ENCODE measurements around the gene OR4K5.

DNA sequence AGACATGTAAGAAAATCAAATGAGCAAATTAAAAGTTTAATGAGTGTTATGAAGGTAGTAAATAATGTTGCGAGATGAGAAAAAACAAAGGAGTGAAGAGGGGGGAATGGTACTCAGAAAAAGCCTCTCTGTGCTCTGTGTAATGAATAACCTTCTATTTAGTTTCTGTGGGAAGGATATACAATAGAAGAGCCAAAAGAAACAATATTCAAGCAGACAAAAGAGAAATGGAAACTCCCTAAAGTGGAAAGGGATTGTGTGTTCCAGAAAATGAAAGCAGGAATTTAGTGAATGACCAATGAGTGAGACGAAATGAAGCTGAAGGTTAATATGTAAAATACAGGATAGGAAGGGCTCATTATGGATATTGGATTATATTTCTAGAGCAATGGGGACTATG lies 28.8 kb downstream of the OR4K5 start:
- TF ChIP-seq, protein P1, sequence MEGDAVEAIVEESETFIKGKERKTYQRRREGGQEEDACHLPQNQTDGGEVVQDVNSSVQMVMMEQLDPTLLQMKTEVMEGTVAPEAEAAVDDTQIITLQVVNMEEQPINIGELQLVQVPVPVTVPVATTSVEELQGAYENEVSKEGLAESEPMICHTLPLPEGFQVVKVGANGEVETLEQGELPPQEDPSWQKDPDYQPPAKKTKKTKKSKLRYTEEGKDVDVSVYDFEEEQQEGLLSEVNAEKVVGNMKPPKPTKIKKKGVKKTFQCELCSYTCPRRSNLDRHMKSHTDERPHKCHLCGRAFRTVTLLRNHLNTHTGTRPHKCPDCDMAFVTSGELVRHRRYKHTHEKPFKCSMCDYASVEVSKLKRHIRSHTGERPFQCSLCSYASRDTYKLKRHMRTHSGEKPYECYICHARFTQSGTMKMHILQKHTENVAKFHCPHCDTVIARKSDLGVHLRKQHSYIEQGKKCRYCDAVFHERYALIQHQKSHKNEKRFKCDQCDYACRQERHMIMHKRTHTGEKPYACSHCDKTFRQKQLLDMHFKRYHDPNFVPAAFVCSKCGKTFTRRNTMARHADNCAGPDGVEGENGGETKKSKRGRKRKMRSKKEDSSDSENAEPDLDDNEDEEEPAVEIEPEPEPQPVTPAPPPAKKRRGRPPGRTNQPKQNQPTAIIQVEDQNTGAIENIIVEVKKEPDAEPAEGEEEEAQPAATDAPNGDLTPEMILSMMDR (IDR thresholded peaks at IDR 0.05; ENCODE audit: low read depth, low read length, poor library complexity, severe bottlenecking), result no peak
- no peak for TF ChIP-seq EZH2phosphoT487 (IDR thresholded peaks at IDR 0.05; ENCODE audit: borderline replicate concordance, low read length)

All from DOHH2 (cell line).